TTC549 (cell line): ENCODE data around the gene SIDT2.

Experiments used
- FAIRE-seq: peaks from 2 replicates; lab custom pipeline; 2012; peaks lifted over from hg19 to GRCh38; lab: Jason Lieb, UNC

Gene SIDT2

DNA sequence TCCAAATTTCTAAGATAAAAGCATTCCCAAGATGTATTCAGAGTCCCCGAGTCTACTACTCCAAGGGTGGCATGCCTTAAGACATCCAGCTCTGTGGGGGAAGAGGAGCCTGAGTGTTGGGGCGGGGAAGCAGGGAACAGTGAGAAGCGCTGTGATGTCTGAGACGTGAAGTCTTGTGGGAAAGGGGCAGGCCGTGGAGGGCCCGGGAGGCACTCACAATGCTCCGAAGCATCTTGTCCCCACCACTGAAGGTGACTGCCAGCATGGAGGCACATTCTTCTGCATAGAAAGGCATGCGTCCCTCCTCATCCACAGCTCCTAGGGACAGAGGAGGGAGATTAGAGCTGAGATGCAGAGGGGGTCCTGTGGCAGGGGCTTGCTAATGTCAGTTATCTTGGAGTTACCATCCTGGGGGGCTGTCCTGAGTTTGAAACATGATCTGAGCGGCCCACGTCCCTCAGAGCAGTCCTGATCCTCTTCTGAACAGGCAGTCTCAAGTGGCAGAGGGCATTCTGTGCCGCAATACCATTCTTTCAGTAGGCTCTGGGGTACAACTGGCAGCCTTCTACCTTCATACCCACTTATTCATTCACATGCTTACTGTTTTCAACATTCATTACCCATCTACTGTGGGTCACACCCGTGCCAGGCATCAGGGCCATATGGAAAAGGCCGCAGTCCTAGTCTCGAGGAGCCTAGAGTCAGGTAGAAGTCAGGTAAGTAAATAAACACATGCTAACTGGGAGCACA, 44.6 kb downstream of the SIDT2 start:
- no peak for FAIRE-seq

DNA sequence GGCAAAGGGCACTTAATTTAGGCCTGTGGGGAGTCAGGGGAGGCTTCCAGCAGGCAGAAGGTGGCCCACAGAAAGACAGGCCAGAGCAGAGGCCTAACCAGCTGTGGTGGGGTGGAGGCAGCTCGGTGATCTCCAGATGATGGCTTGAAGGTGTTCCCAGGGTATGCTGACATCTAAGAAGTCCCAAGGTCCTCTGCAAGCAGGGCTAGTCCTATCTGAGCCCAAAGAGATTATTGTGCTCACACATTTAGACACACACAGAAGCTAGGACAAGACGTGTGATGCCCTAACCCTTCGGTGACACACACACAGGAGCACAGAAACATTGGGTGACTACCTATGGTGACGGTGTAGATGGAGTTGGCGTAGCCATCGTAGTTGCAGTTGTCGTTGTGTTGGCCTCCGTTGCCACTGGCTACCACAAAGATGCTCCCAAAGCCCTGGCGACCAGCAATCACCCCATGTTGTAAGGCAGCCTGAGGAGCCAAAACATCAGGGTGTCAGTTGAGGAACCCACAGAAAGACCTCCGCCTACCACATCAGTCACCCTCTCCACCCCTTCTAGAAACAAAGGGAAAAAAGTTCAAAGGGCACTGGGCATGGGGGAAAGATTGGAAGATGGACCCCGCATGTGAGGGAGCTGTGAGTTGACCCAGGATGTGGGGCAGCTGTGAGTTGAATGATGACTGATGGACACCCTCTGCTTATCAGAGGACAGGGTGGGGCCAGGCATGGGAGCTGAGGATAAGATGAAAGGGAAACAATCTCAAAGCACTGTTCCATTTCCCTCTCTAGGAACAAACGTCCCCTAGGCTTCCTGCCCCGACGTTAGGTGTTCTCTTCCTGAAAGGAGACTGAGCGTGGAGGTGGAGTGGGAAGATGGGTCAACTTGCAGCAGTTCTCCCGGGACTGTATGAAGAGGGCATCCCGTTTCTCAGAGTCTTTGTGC, 45.5 kb downstream of the SIDT2 start:
- no peak for FAIRE-seq

DNA sequence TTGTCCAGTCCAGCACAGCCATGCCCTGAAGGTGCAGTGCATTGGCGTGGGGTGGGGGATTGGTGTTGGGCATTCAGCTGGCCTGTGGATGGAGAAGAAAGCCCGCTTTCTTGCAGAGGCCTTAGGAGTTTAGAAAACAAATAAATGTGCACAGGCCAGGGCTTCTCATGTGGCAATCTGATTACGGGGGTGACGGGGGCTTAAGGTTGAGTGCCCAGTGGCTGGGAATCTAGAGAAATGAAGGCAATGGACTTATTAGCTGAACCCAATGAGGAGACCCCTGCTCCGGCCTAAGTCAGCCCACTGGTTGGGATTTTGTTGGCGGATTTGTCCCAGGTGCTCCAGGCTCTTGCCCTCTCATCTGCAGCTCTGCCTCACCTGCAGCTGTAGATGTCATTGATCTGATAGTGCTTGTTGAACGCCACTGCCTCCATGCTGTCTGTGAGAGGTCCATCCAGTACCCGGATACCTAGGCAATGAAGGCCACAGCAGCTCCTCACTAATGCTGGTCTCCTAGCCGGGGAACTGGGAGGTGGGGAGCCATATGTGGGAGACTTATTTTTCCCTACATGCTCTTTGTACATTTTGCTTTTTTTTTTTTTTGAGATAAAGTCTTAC, 47.1 kb downstream of the SIDT2 start:
- no peak for FAIRE-seq

DNA sequence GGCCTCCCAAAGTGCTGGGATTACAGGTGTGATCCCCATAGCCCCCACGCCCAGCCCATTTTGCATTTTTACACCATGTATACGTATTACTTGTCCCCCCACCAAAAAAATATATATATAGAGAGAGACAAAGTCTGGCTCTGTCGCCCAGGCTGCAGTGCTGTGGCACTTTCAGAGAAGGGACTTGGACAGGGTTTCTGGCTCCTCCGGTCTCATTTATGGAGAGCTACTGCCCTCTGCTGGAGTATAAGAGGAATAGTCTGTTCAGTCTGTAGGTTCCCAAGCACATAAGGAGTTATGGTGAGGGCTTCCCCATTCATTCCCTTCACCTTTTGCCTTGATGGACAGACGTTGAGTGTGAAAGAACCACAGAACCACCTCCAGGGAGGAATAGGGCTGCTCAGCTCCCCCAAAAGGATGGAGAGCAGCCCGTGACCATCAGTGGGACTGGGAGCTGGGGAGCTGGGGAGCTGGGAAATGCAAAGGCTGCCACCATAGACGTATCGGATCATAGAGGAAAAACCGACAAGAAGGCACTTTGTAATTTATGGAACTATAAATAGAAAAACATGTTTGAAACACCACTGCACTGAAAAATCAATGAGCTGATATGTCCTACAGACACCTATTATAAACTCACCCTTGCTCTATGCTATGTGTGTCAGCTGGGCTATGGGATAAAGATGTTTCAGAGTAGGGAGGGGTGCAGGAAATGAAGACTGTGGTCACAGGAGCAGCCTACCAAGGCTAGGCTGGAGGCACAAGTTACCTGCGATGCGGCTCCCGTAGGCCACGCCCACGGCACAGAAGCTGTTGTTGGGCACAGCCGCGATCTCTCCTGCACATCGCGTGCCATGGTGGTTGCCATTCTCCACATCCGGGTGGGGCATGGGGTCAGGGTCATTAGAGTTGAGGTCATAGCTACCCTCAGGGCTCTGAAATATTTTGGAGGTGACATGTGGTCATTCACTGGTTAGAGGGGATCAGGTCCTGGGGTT, 48.1 kb downstream of the SIDT2 start:
- FAIRE-seq = peak; percentile 81

DNA sequence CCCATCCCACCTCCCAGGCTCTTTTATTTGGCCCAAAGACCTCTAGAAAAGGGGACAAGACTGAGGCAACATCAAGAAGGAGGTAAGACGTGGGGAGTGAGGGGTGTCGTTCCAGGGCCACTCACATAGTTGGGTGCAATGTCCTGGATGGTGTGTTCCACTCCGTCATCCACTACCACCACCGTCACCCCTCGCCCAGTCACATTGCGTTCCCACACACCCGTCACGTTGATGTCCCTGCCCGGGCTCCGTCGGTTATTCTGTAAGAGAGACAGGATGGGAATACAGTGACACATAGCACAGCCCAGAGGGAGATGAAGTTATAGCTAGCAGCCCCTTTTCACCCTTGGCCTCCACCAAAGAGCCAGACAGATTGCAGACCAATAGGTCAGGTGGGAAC, 49.5 kb downstream of the SIDT2 start:
- no peak for FAIRE-seq

DNA sequence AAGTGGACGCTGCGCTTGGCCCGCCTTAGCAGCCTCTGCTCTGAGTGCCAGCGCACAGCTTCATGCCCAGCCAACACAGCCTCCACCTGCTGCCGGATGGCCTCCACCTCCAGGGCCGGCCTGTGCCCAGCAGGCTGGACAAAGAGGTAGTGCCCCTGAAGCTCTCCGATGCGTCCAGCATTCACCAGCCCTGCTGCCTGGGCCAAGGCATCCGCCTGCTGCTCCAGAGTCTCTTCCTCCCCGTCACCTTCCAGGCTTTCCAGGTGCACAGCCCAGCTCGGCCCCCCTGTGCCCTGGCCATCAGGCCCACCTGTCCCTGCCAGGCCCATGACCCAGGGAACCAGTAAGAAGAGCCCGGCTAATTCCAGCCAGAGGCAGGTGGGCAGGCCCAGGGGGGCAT, 50.9 kb downstream of the SIDT2 start:
- no peak for FAIRE-seq

DNA sequence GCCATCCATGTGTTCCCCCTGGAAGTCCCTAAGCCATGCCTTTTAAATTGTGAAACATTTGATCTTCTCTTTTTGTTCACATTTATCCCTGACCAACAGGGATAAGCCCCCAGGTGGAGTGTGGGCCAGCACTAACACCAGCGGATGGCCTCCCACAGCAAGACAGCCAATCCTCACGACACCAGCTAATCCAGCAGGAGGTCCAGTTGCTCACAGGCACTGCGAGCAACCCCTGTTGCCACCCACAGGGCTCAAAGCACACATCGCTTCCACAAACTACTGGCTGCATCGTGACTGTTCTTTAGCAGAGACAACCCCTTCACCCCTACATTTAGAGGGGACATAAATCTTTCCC, 51.4 kb downstream of the SIDT2 start:
- FAIRE-seq = no peak

DNA sequence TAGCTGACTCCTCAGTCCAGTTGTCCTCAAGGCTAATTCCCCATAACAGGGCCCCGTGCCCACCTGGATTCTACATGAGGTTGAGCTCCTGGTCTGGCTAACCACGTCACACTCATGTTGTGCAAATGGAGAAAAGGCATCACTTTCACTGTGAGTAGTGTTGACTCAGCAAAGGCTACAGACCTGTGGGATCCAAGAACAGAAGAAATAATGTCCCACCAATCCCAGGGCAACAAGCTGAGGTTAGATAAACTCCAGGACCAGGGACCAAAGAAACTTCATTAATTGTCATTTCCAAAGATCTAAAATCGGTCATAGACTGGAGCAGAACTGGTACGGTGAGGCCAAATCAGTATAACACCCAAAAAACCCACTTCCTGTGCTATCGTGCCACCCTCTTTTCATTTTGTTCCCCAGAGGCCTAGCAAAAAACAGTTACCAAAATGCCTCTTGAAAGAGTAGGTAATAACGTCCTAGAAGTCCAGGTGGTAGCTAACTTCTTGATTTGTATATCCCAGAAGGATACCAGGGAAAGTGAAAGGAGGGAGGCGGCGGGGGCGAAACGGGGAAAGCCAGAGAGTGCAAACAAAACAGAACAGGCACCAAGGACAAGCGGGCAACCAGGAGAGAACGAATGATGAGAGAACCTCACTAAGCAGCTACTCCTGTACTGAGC, 51.9 kb downstream of the SIDT2 start:
- FAIRE-seq = no peak

DNA sequence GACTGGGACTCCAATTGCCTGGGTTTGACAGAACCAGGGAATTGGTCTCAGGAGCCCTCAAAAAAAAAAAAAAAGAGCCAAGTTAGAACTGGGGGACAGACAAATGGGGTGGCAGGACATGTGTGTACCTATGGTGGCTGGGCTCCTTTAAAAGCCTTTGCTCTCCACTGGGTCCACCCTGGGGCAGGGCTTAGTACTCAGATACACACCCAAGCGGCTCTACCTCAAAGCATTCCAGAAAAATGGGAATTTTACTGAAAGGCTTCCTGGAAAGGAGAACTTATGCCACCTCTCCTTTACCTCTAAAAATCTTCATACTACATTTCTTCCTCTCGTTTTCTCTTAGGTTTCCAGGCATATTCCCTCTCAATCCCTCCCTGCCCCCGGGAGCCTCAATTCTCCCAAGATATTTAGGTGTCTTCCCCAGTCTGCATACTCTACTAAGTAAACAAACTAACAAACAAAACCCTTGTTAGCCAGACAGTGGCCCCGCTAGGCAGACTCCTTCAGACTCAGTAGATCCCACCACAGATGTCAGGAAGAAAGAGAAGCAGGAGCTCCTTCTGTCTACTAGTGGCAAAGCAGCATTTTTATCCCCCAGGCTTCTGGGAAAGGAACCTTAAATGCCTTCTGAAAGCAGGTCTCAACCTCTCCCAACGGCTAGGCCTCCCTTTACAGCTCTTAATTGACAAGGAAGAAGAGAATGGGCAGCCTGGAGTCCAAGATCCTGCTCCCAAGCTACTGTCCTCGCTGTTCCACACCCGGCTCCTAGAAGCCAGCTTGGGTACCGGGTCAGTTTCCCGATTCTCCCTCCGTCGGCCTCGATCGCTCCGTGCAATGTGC, 52.7 kb downstream of the SIDT2 start:
- FAIRE-seq = no peak

DNA sequence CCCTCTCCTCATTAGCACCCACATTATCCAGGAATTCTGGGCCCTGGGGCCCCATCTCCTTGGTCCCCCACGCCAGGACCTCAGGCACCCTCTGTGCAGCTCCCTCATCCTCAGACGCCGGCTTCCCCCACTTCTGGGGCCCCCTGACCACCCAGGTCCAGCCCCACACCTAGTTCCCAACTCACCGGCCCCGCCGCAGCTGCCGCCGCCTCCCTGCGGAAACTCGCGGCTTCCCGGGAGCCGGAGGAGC, 53.2 kb downstream of the SIDT2 start, which contains the start of gene PCSK7:
Gene PCSK7 (minus strand): TSS at position 232 of the 250 bp plus-strand sequence. CDS start 2,229 bp downstream, outside the sequence.
- FAIRE-seq = no peak

DNA sequence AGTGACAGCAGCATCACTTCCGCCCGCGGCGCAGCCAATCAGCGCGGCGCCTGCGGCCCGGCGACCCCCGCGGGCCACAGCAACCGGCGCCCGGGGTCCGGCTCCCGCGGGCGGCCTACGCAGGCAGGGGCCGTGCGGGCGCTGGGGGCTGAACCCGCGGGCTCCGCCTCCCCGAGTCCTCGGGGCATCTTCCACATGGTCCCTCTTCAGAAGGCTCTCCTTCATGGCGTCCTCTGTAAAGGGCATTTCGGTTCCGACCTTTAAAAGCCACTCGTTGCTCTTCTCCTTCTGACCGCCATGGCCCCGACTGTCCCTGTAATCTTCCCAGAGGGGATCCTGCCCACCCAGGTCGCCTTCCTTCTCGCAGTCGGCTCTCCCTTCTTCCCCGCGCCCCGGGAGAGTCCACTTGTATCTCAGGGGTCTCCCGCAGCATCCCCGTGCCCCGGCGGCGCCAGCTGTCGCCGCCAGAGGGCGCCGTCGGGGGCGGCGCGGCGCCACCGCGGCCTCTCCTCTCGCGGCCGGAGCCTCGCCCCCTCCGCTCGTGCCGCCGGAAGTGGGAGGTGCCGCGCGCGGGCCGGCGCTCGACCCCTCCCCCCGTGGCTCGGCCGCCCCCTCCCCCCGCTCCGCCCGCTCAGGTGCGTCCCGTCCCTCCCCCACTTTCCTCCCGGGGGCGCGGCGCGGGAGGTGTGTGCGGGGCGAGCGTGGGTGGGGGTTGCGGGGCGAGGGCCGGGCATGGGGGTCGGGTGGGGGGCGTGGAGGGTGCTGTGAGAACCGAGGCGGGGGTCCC, 53.7 kb downstream of the SIDT2 start, which contains the start of gene RNF214:
Gene RNF214 (plus strand): TSS at position 580 of the 787 bp plus-strand sequence. CDS start 1,602 bp downstream, outside the sequence.
- FAIRE-seq = no peak

DNA sequence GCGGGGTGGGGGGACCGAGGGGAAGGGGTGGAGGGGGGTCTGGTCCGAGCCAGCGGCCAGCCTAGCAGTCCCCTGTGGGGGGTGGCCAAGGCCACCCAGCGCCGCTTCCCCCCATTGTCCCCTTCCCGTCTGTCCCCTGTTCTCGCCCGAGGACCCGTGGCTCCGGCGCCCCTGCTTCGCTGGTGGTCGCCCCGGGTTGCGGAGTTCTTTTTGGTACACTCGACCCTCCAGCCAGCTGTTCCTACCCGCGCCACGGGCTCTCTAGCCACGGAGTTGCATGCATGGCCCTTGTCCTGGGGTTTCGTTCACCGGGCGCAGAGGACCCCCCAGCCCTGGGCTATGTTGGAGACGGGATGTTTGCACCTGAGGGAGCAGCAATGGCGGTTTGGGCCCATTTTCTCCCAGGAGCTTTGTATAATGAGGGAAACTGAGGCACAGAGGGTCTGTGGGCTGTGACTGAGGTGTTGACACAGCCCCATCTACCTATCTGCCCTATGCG, 54.4 kb downstream of the SIDT2 start:
- FAIRE-seq = no peak

DNA sequence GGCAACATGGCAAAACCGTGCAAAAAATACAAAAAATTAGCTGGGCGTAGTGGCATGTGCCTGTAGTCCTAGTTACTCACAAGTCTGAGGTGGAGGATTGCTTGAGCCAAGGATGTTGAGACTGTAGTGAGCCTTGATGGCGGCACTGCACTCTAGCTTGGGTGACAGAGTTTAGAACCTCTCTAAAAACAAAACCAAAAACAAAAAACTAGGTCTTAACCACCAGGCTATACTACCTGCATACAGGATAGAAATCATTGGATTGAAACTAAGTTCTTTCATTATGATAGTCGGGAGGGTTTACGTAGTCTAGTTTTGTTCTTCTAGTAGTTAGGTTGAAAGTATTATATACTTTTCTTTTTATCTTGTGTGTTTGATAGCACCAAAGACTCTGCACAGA, 59.7 kb downstream of the SIDT2 start:
- no peak for FAIRE-seq

DNA sequence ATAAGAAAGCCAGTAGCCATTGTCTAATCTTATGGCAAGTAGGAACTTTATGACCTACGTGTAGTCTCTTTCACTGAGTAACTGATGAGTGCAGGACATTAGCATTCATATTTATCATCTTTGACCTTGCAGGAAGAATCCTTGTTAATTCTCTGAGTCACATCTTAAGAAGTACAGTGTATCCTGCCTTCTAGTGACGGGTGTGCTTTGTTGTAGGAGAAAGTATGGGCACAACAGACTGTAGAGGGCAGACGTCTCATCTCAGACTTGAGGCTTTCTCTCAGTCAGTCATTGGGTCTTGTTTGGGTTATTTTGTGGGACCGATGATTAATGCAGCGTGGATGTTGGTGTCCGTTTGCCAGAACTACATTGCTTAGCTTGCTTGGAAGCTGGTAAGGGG, 60.8 kb downstream of the SIDT2 start:
- no peak for FAIRE-seq
